OCI-LY3 (cell line): Measurements from ENCODE around the gene RXYLT1.

Experiments used
- H2AFZ ChIP-seq: fragments of 200-600, 300-600 bp; shearing (Covaris generic); 2 replicates; pipeline ENCODE4 v1.6.0; 2014; ENCODE audit warnings: antibody characterized with exemption, low read depth, low read length
- H3K27ac ChIP-seq: fragments of 200-600, 300-600 bp; sonication (generic); 2 replicates; pipeline ENCODE4 v1.5.1; 2014; ENCODE audit warnings: mild to moderate bottlenecking, low read length, moderate library complexity, mixed read lengths
- H3K27me3 ChIP-seq: fragments of 200-600, 300-600 bp; sonication (generic); 2 replicates; pipeline ENCODE4 v1.6.1; 2014; ENCODE audit warnings: low read depth, low read length, mixed read lengths
- H3K36me3 ChIP-seq: fragments of 200-600, 300-600 bp; sonication (generic); replicated peaks from 2 replicates; pipeline ENCODE3; 2014; ENCODE audit warnings: low read depth, low read length, mixed read lengths
- H3K4me1 ChIP-seq: fragments of 300-600, 200-600 bp; sonication (generic); 2 replicates; pipeline ENCODE4 v1.6.1; 2014; ENCODE audit warnings: low read length, mixed read lengths
- H3K4me2 ChIP-seq: fragments of 200-600, 300-600 bp; sonication (generic); 2 replicates; pipeline ENCODE4 v1.6.1; 2014; ENCODE audit warnings: low read length, mixed read lengths
- H3K4me3 ChIP-seq: fragments of 300-600, 200-600 bp; sonication (generic); 2 replicates; pipeline ENCODE4 v1.5.1; 2014; ENCODE audit warnings: antibody characterized with exemption, mild to moderate bottlenecking, low read length, moderate library complexity
- H3K79me2 ChIP-seq: fragments of 300-600, 200-600 bp; shearing (Covaris generic); 2 replicates; pipeline ENCODE4 v1.6.1; 2014; ENCODE audit warnings: mild to moderate bottlenecking, low read length, mixed read lengths
- H3K9ac ChIP-seq: fragments of 300-600, 200-600 bp; shearing (Covaris generic); 2 replicates; pipeline ENCODE4 v1.6.0; 2014; ENCODE audit warnings: mild to moderate bottlenecking, low read length, moderate library complexity
- H3K9me3 ChIP-seq: fragments of 200-600, 300-600 bp; shearing (Covaris generic); 2 replicates; pipeline ENCODE4 v1.6.1; 2014; ENCODE audit warnings: low read length, mixed read lengths; ENCODE audit not compliant: insufficient read depth
- H4K20me1 ChIP-seq: fragments of 200-600, 300-600 bp; sonication (generic); 2 replicates; pipeline ENCODE4 v1.6.1; 2016; ENCODE audit warnings: low read length, mixed read lengths; ENCODE audit not compliant: insufficient read depth
- EZH2phosphoT487 ChIP-seq: fragments of 200-600 bp; shearing (Covaris generic); IDR thresholded peaks from 2 replicates; pipeline ENCODE4 v1.6.1; 2018; ENCODE audit warnings: antibody characterized with exemption, mixed run types, low read depth
- TF ChIP-seq, protein P1 (sequence below): fragments of 200-600, 300-600 bp; sonication (generic); IDR thresholded peaks from 2 replicates; pipeline ENCODE4 v1.5.1; 2014; ENCODE audit warnings: antibody characterized with exemption, low read length, low read depth

RXYLT1 gene

DNA sequence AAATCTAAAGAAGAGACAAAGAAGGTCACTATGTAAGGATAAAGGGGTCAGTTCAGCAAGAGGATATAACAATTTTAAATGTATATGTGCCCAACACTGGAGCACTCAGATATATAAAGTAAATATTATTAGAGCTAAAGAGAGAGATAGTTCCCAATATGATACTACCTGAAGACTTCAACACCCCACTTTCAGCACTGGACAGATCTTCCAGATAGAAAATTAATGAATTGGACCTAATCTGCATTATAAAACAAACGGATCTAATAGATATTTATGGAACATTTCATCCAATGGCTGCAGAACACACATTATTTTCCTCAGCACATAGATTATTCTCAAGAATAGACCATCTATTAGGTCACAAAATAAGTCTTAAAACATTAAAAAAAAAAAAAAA, 40.7 kb downstream of the RXYLT1 start:
- Histone ChIP-seq H3K4me2 (no peak overlapping the region), H3K4me1 (peaks cover 5% of the 10 kb centered on the region), H3K4me3 (no peak overlapping the region), H3K79me2 (no peaks in the 10 kb centered on the region), H4K20me1 (no peaks in the 10 kb centered on the region), H3K36me3 (no peaks in the 10 kb centered on the region), H3K27me3 (no peaks in the 10 kb centered on the region), H3K9ac (no peak overlapping the region), H3K27ac (no peak overlapping the region), H3K9me3 (no peaks in the 10 kb centered on the region), H2AFZ (no peak overlapping the region)
- no peak for TF ChIP-seq EZH2phosphoT487
- TF ChIP-seq, protein P1, sequence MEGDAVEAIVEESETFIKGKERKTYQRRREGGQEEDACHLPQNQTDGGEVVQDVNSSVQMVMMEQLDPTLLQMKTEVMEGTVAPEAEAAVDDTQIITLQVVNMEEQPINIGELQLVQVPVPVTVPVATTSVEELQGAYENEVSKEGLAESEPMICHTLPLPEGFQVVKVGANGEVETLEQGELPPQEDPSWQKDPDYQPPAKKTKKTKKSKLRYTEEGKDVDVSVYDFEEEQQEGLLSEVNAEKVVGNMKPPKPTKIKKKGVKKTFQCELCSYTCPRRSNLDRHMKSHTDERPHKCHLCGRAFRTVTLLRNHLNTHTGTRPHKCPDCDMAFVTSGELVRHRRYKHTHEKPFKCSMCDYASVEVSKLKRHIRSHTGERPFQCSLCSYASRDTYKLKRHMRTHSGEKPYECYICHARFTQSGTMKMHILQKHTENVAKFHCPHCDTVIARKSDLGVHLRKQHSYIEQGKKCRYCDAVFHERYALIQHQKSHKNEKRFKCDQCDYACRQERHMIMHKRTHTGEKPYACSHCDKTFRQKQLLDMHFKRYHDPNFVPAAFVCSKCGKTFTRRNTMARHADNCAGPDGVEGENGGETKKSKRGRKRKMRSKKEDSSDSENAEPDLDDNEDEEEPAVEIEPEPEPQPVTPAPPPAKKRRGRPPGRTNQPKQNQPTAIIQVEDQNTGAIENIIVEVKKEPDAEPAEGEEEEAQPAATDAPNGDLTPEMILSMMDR = no peak

DNA sequence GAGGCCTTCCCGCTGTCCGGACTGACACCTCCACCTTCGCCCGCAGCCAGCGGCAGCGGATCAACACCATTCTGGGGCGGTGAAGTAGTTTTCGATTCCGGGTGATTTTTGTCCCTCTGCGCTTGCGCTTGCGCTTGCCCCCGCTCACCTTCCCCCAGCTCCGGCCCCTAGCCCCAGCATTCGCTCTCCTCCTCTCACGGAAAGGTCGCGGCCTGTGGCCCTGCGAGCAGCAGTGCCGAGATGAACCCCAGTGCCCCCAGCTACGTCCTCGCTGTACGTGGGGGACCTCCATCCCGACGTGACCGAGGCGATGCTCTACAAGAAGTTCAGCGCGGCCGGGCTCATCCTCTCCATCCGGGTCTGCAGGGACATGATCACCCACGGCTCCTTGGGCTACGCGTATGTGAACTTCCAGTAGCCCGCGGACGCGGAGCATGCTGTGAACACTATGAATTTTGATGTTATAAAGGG, 42.1 kb downstream of the RXYLT1 start:
- Histone ChIP-seq H3K27me3 (no peaks in the 10 kb centered on the region), H4K20me1 (no peaks in the 10 kb centered on the region), H2AFZ (no peak overlapping the region), H3K36me3 (no peaks in the 10 kb centered on the region), H3K9me3 (no peaks in the 10 kb centered on the region), H3K4me2 (no peak overlapping the region), H3K9ac (no peak overlapping the region), H3K4me1 (no peaks in the 10 kb centered on the region), H3K4me3 (no peak overlapping the region), H3K27ac (no peak overlapping the region), H3K79me2 (no peaks in the 10 kb centered on the region)
- TF ChIP-seq EZH2phosphoT487 = no peak
- TF ChIP-seq, protein P1 = no peak

DNA sequence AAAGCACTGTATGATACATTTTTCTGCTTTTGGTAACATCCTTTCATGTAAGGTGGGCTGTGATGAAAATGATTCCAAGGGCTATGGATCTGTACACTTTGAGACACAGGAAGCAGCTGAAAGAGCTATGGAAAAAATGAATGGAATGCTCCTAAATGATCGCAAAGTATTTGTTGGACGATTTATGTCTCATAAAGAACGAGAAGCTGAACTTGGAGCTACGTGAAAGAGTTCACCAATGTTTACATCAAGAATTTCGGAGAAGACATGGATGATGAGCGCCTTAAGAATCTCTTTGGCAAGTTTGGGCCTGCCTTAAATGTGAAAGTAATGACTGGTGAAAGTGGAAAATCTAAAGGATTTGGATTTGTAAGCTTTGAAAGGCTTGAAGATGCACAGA, 42.6 kb downstream of the RXYLT1 start:
- Histone ChIP-seq H3K4me2 (no peak overlapping the region), H2AFZ (no peak overlapping the region)
- TF ChIP-seq EZH2phosphoT487 = no peak
- TF ChIP-seq, protein P1 = no peak

DNA sequence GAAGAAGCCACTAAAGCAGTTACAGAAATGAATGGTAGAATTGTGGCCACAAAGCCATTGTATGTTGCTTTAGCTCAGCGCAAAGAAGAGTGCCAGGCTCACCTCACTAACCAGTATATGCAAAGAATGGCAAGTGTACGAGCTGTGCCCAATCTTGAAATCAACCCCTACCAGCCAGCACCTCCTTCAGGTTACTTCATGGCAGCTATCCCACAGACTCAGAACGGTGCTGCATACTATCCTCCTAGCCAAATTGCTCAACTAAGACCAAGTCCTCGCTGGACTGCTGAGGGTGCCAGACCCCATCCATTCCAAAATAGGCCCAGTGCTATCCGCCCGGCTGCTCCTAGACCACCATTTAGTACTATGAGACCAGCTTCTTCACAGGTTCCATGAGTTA, 43.3 kb downstream of the RXYLT1 start:
- Histone ChIP-seq H3K9me3 (no peaks in the 10 kb centered on the region), H3K27me3 (no peaks in the 10 kb centered on the region), H3K79me2 (no peaks in the 10 kb centered on the region), H3K36me3 (no peaks in the 10 kb centered on the region), H3K4me2 (no peak overlapping the region), H2AFZ (no peak overlapping the region), H4K20me1 (no peaks in the 10 kb centered on the region), H3K4me3 (no peak overlapping the region), H3K4me1 (no peaks in the 10 kb centered on the region), H3K9ac (no peak overlapping the region), H3K27ac (no peak overlapping the region)
- TF ChIP-seq, protein P1 = no peak
- TF ChIP-seq EZH2phosphoT487 = no peak

More for the DNA sequence above, 42.6 kb downstream of the RXYLT1 start:
- no peaks in the 10 kb centered on the region for H3K36me3 ChIP-seq
- no peaks in the 10 kb centered on the region for H3K9me3 ChIP-seq
- H3K4me1 ChIP-seq = no peaks in the 10 kb centered on the region
- H3K4me3 ChIP-seq = no peak overlapping the region
- no peak overlapping the region for H3K9ac ChIP-seq
- no peaks in the 10 kb centered on the region for H4K20me1 ChIP-seq
- H3K79me2 ChIP-seq = no peaks in the 10 kb centered on the region
- H3K27ac ChIP-seq = no peak overlapping the region
- H3K27me3 ChIP-seq = no peaks in the 10 kb centered on the region
